IPS-11a (cell line): ENCODE measurements around the gene DAB1.

Source experiments
- H3K4me3 ChIP-seq: one replicate; pipeline ENCODE4 v1.5.1; 2013; ENCODE audit warnings: low read depth, low read length, control low read depth

DAB1 gene

GRCh38 chr1:56965191-56965590, 458.7 kb downstream of the DAB1 start:
- H3K4me3 ChIP-seq, result no peak overlapping the region

GRCh38 chr1:56964349-56965017, 459.4 kb downstream of the DAB1 start:
- no peak overlapping the region for H3K4me3 ChIP-seq

GRCh38 chr1:56963667-56964066, 460.2 kb downstream of the DAB1 start:
- no peak overlapping the region for H3K4me3 ChIP-seq

GRCh38 chr1:56961426-56961825, 462.4 kb downstream of the DAB1 start:
- H3K4me3 ChIP-seq, result no peak overlapping the region

GRCh38 chr1:56958526-56958925, 465.3 kb downstream of the DAB1 start:
- no peak overlapping the region for H3K4me3 ChIP-seq

GRCh38 chr1:56957931-56958330, 465.9 kb downstream of the DAB1 start:
- H3K4me3 ChIP-seq, result no peak overlapping the region

GRCh38 chr1:56954664-56955063, 469.2 kb downstream of the DAB1 start:
- no peak overlapping the region for H3K4me3 ChIP-seq

- no peak overlapping the region for H3K4me3 ChIP-seq
Observed at GRCh38 chr1:56953386-56953785, 470.5 kb downstream of the DAB1 start.

DNA sequence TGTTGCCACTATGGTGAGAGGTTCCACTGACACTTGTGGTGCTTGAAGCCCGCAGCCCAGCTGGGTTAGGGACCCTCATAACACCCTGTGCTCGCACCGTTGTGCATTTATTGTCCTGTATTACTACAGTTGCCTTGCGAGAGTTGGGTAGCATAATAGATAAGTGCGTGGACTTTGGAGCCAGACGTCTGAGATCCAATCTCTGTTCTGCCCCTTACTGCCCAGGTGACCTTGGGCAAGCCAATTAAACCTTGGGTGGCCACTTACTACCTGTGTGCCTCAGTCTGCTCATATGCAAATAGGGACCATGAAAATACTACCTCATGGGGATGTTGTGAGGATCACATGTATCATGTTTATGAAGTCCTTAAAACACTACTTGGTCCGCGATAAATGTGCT, 471.4 kb downstream of the DAB1 start:
- H3K4me3 ChIP-seq, result no peak overlapping the region

- H3K4me3 ChIP-seq, result no peak overlapping the region
Observed at GRCh38 chr1:56948403-56949023, 475.3 kb downstream of the DAB1 start.
